ENCODE measurements around the gene FKBP14. TPM values are rescaled to one million over a fixed set of nuclear protein-coding genes. Genes with fewer than 3 reads are reported as not detected.

FKBP14 gene
- total and polyA plus RNA-seq, 2 of the 8 experiments (the other 6 are each of a cell fraction or from before 2014, with no cell fraction given): 3.2 to 20.7 TPM

DNA sequence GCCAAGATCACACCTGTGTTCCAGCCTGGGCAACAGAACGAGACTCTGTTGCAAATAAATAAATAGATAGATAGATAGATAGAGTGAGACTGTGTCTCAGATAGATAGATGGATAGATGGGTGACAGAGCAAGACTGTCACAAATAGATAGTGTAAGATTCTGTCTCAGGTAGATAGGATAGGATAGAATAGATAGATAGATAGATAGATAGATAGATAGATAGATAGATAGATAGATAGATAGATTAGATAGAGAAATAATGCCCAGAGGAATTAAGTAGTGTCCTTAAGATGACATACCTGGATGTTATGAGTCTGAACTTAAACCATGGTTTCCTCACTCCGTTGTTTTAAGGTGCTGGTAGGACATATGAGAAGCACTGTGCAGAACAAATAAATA lies 9.7 kb upstream of the FKBP14 start (continued):
- TF ChIP-seq, protein P1, sequence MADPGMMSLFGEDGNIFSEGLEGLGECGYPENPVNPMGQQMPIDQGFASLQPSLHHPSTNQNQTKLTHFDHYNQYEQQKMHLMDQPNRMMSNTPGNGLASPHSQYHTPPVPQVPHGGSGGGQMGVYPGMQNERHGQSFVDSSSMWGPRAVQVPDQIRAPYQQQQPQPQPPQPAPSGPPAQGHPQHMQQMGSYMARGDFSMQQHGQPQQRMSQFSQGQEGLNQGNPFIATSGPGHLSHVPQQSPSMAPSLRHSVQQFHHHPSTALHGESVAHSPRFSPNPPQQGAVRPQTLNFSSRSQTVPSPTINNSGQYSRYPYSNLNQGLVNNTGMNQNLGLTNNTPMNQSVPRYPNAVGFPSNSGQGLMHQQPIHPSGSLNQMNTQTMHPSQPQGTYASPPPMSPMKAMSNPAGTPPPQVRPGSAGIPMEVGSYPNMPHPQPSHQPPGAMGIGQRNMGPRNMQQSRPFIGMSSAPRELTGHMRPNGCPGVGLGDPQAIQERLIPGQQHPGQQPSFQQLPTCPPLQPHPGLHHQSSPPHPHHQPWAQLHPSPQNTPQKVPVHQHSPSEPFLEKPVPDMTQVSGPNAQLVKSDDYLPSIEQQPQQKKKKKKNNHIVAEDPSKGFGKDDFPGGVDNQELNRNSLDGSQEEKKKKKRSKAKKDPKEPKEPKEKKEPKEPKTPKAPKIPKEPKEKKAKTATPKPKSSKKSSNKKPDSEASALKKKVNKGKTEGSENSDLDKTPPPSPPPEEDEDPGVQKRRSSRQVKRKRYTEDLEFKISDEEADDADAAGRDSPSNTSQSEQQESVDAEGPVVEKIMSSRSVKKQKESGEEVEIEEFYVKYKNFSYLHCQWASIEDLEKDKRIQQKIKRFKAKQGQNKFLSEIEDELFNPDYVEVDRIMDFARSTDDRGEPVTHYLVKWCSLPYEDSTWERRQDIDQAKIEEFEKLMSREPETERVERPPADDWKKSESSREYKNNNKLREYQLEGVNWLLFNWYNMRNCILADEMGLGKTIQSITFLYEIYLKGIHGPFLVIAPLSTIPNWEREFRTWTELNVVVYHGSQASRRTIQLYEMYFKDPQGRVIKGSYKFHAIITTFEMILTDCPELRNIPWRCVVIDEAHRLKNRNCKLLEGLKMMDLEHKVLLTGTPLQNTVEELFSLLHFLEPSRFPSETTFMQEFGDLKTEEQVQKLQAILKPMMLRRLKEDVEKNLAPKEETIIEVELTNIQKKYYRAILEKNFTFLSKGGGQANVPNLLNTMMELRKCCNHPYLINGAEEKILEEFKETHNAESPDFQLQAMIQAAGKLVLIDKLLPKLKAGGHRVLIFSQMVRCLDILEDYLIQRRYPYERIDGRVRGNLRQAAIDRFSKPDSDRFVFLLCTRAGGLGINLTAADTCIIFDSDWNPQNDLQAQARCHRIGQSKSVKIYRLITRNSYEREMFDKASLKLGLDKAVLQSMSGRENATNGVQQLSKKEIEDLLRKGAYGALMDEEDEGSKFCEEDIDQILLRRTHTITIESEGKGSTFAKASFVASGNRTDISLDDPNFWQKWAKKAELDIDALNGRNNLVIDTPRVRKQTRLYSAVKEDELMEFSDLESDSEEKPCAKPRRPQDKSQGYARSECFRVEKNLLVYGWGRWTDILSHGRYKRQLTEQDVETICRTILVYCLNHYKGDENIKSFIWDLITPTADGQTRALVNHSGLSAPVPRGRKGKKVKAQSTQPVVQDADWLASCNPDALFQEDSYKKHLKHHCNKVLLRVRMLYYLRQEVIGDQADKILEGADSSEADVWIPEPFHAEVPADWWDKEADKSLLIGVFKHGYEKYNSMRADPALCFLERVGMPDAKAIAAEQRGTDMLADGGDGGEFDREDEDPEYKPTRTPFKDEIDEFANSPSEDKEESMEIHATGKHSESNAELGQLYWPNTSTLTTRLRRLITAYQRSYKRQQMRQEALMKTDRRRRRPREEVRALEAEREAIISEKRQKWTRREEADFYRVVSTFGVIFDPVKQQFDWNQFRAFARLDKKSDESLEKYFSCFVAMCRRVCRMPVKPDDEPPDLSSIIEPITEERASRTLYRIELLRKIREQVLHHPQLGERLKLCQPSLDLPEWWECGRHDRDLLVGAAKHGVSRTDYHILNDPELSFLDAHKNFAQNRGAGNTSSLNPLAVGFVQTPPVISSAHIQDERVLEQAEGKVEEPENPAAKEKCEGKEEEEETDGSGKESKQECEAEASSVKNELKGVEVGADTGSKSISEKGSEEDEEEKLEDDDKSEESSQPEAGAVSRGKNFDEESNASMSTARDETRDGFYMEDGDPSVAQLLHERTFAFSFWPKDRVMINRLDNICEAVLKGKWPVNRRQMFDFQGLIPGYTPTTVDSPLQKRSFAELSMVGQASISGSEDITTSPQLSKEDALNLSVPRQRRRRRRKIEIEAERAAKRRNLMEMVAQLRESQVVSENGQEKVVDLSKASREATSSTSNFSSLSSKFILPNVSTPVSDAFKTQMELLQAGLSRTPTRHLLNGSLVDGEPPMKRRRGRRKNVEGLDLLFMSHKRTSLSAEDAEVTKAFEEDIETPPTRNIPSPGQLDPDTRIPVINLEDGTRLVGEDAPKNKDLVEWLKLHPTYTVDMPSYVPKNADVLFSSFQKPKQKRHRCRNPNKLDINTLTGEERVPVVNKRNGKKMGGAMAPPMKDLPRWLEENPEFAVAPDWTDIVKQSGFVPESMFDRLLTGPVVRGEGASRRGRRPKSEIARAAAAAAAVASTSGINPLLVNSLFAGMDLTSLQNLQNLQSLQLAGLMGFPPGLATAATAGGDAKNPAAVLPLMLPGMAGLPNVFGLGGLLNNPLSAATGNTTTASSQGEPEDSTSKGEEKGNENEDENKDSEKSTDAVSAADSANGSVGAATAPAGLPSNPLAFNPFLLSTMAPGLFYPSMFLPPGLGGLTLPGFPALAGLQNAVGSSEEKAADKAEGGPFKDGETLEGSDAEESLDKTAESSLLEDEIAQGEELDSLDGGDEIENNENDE (IDR thresholded peaks at IDR 0.05; ENCODE audit: insufficient replicate concordance, low read length): no peak
- TF ChIP-seq, protein P2, sequence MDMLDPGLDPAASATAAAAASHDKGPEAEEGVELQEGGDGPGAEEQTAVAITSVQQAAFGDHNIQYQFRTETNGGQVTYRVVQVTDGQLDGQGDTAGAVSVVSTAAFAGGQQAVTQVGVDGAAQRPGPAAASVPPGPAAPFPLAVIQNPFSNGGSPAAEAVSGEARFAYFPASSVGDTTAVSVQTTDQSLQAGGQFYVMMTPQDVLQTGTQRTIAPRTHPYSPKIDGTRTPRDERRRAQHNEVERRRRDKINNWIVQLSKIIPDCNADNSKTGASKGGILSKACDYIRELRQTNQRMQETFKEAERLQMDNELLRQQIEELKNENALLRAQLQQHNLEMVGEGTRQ (IDR thresholded peaks at IDR 0.05; ENCODE audit: low read length): no peak
- TF ChIP-seq BACH1 (IDR thresholded peaks at IDR 0.05; ENCODE audit: low read length) (no peak), CHD1 (IDR thresholded peaks at IDR 0.05; ENCODE audit: low read depth, low read length) (no peak), CBX5 (IDR thresholded peaks at IDR 0.05; ENCODE audit: low read depth, low read length) (no peak), ZNF274 (IDR thresholded peaks at IDR 0.05; ENCODE audit: borderline replicate concordance, extremely low read depth, low read length) (no peak), CREB1 (IDR thresholded peaks at IDR 0.05) (no peak), POLR2A (IDR thresholded peaks at IDR 0.05; ENCODE audit: control extremely low read depth in 1 of 2, low read depth in 2 of 2, low read length in 2 of 2) (no peak), CEBPB (IDR thresholded peaks at IDR 0.05; ENCODE audit: low read depth, low read length) (no peak), JUN (IDR thresholded peaks at IDR 0.05; ENCODE audit: low read depth, low read length) (no peak), EGR1 (IDR thresholded peaks at IDR 0.05; ENCODE audit: borderline replicate concordance, low read depth, low read length) (no peak), ASH2L (IDR thresholded peaks at IDR 0.05; ENCODE audit: low read length) (no peak)
- TF ChIP-seq, protein P3, sequence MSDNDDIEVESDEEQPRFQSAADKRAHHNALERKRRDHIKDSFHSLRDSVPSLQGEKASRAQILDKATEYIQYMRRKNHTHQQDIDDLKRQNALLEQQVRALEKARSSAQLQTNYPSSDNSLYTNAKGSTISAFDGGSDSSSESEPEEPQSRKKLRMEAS (IDR thresholded peaks at IDR 0.05): no peak

Measured in H1 (cell line).